ENCODE measurements around the gene ZBTB44. TPM values are rescaled to one million over a fixed set of nuclear protein-coding genes. Genes with fewer than 3 reads are reported as not detected.
"Not testable (repeated sequence)": the region's sequence is repeated elsewhere in the genome, so short reads cannot be mapped to it uniquely, and the experiment has no call there.

ZBTB44 gene
- total RNA-seq, 1 experiment from 2014 or later = 27.5 TPM

GRCh38 chr11:130337281-130338089, 22.8 kb upstream of the ZBTB44 start:
- H3K4me2 ChIP-seq (ENCODE audit: low read length) = no peak overlapping the region
- no peak for TF ChIP-seq EZH2phosphoT487 (IDR thresholded peaks at IDR 0.05; ENCODE audit: borderline replicate concordance, low read length)
- TF ChIP-seq EZH2 (IDR thresholded peaks at IDR 0.05; ENCODE audit: low read length, unreplicated experiment) = no peak
- TF ChIP-seq CTCF (conservative IDR thresholded peaks at IDR 0.05; ENCODE audit: low read depth, low read length) = no peak
- DNase-seq (no peak), ATAC-seq (no peak)
- H3K4me1 ChIP-seq (ENCODE audit: insufficient read depth, low read length) = no peaks in the 10 kb centered on the region
- ChIA-PET CTCF (no interaction called here), POLR2A (ENCODE audit: unreplicated experiment) (interaction anchor here (0.6 kb wide), 1 partner anchor 510 kb away, joined by 4 read pairs; no protein-coding TSS in a partner anchor)
- H3K27ac ChIP-seq (ENCODE audit: low read length) = no peak overlapping the region
- BruUV-seq (replicated peaks) = no TSS peak
- H3K27me3 ChIP-seq (ENCODE audit: low read length) = no peaks in the 10 kb centered on the region
- no peaks in the 10 kb centered on the region for H4K20me1 ChIP-seq (ENCODE audit: low read length)
- peak overlapping the region; percentile 56; the same call in 1 of the 2 replicates for H2AFZ ChIP-seq (ENCODE audit: low read length)
- H3K9me2 ChIP-seq (replicated peaks; ENCODE audit: low read length) = no peaks in the 10 kb centered on the region
- no peak overlapping the region for H3K9ac ChIP-seq (ENCODE audit: low read length)
- H3K36me3 ChIP-seq (ENCODE audit: low read depth, low read length) = no peaks in the 10 kb centered on the region
- H3K9me3 ChIP-seq (ENCODE audit: low read length) = 0 out of 2 replicates have a peak, but pooled peaks cover 8% of the 10 kb centered on the region
- intact Hi-C loops (cut with micrococcal nuclease) = no loop called here
- H3F3A ChIP-seq (ENCODE audit: low read length, unreplicated experiment) = no peaks in the 10 kb centered on the region
- H3K79me2 ChIP-seq (ENCODE audit: low read length) = no peaks in the 10 kb centered on the region
- no peak overlapping the region for H3K4me3 ChIP-seq (ENCODE audit: low read length)

- H3K27me3 ChIP-seq (ENCODE audit: low read length); BruUV-seq (replicated peaks); DNase-seq; H3F3A ChIP-seq (ENCODE audit: low read length, unreplicated experiment); H2AFZ ChIP-seq (ENCODE audit: low read length); H3K9me3 ChIP-seq (ENCODE audit: low read length); ATAC-seq; H3K9ac ChIP-seq (ENCODE audit: low read length); H3K9me2 ChIP-seq (replicated peaks; ENCODE audit: low read length); H3K4me3 ChIP-seq (ENCODE audit: low read length); POLR2A ChIA-PET (ENCODE audit: unreplicated experiment); H3K4me2 ChIP-seq (ENCODE audit: low read length); H3K4me1 ChIP-seq (ENCODE audit: insufficient read depth, low read length); H3K79me2 ChIP-seq (ENCODE audit: low read length); H3K36me3 ChIP-seq (ENCODE audit: low read depth, low read length); H4K20me1 ChIP-seq (ENCODE audit: low read length); intact Hi-C loops (cut with micrococcal nuclease); H3K27ac ChIP-seq (ENCODE audit: low read length): not testable (repeated sequence)
- CTCF ChIA-PET = interaction anchor here (0.7 kb wide), 1 partner anchor 359 kb away, joined by 3 read pairs; no protein-coding TSS in a partner anchor
These were observed 16.7 kb upstream of the ZBTB44 start for GRCh38 chr11:130331397-130331796.

GRCh38 chr11:130330101-130330684, 15.5 kb upstream of the ZBTB44 start:
- Histone ChIP-seq H3K9me2 (replicated peaks; ENCODE audit: low read length) (no peaks in the 10 kb centered on the region), H3K79me2 (ENCODE audit: low read length) (no peaks in the 10 kb centered on the region), H3K27me3 (ENCODE audit: low read length) (no peaks in the 10 kb centered on the region), H3K4me3 (ENCODE audit: low read length) (no peak overlapping the region), H3F3A (ENCODE audit: low read length, unreplicated experiment) (no peaks in the 10 kb centered on the region), H3K27ac (ENCODE audit: low read length) (no peak overlapping the region), H3K4me1 (ENCODE audit: insufficient read depth, low read length) (no peaks in the 10 kb centered on the region), H3K9me3 (ENCODE audit: low read length) (no peaks in the 10 kb centered on the region), H3K9ac (ENCODE audit: low read length) (no peak overlapping the region), H3K4me2 (ENCODE audit: low read length) (no peak overlapping the region), H3K36me3 (ENCODE audit: low read depth, low read length) (no peaks in the 10 kb centered on the region), H2AFZ (ENCODE audit: low read length) (no peak overlapping the region), H4K20me1 (ENCODE audit: low read length) (no peaks in the 10 kb centered on the region)
- TF ChIP-seq CTCF (conservative IDR thresholded peaks at IDR 0.05; ENCODE audit: low read depth, low read length) (no peak), EZH2 (IDR thresholded peaks at IDR 0.05; ENCODE audit: low read length, unreplicated experiment) (no peak), EZH2phosphoT487 (IDR thresholded peaks at IDR 0.05; ENCODE audit: borderline replicate concordance, low read length) (no peak)
- ChIA-PET CTCF (no interaction called here), POLR2A (ENCODE audit: unreplicated experiment) (no interaction called here)
- intact Hi-C loops (cut with micrococcal nuclease) = no loop called here
- no TSS peak for BruUV-seq (replicated peaks)
- DNase-seq (no peak), ATAC-seq (no peak)

Data from PC-3 (cell line).